ENCODE results near the gene ILF3.

DNA sequence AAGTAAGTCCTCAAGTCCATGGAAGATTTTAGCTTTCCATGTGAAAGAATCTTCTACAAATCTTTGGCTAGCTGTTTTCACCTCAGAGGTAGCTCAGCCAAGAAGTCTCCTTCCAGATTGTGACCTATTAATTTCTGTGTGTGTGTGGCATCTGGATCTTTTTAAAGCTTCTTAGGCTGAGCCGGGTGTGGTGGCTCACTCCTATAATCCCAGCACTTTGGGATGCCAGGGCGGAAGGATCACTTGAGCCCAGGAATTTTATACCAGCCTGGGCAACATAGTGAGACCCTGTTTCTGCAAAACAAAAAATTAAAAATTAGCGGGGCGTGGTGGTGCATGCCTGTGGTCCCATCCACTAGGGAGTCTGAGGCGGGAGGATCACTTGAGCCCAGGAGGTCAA lies 42.2 kb upstream of the ILF3 start:
- TF ChIP-seq, protein P1, sequence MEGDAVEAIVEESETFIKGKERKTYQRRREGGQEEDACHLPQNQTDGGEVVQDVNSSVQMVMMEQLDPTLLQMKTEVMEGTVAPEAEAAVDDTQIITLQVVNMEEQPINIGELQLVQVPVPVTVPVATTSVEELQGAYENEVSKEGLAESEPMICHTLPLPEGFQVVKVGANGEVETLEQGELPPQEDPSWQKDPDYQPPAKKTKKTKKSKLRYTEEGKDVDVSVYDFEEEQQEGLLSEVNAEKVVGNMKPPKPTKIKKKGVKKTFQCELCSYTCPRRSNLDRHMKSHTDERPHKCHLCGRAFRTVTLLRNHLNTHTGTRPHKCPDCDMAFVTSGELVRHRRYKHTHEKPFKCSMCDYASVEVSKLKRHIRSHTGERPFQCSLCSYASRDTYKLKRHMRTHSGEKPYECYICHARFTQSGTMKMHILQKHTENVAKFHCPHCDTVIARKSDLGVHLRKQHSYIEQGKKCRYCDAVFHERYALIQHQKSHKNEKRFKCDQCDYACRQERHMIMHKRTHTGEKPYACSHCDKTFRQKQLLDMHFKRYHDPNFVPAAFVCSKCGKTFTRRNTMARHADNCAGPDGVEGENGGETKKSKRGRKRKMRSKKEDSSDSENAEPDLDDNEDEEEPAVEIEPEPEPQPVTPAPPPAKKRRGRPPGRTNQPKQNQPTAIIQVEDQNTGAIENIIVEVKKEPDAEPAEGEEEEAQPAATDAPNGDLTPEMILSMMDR (conservative IDR thresholded peaks at IDR 0.05), result no peak
- no peak for TF ChIP-seq EZH2 (IDR thresholded peaks at IDR 0.05; ENCODE audit: low read depth)

Measured in PC-9 (cell line).